HepG2 (cell line): Measurements from ENCODE around the gene VWA1. TPM values are rescaled to one million over a fixed set of nuclear protein-coding genes. Genes with fewer than 3 reads are reported as not detected.
A peak's percentile ranks its signal among the peaks of the same experiment; 100 is the strongest.

ENCODE experiments used
- MTERF4 ChIP-seq: sonication (generic); formaldehyde crosslinking; IDR thresholded peaks from 2 replicates; pipeline ENCODE4 v1.8.0; 2023; ENCODE audit warnings: mild to moderate bottlenecking, missing genetic modification reagents
- NFE2L2 ChIP-seq: fragments of 150-350 bp; IDR thresholded peaks from 2 replicates; pipeline ENCODE4 v1.6.1; 2014; ENCODE audit warnings: low read length
- NFKB2 ChIP-seq: sonication (generic); formaldehyde crosslinking; IDR thresholded peaks from 2 replicates; pipeline ENCODE4 v1.4.0; 2020; ENCODE audit warnings: missing genetic modification reagents, borderline replicate concordance
- RBM39 ChIP-seq: fragments of 200-400 bp; formaldehyde crosslinking; IDR thresholded peaks from one replicate; pipeline ENCODE4 v1.6.1; 2018; ENCODE audit warnings: antibody characterized with exemption, mild to moderate bottlenecking, low read depth, low read length; ENCODE audit not compliant: poor library complexity, severe bottlenecking
- RFX5 ChIP-seq: IDR thresholded peaks from 2 replicates; pipeline ENCODE4 v1.6.1; 2011; ENCODE audit warnings: low read depth, low read length, improper control_type of control experiment
- SIN3A ChIP-seq: IDR thresholded peaks from 2 replicates; pipeline ENCODE4 v1.6.1; 2011; ENCODE audit warnings: low read depth, mild to moderate bottlenecking, control low read depth, low read length, borderline replicate concordance
- TMF1 ChIP-seq: sonication (generic); formaldehyde crosslinking; IDR thresholded peaks from 2 replicates; pipeline ENCODE4 v1.8.1; 2022; ENCODE audit warnings: low read depth, missing genetic modification reagents
- ZBTB3 ChIP-seq: sonication (generic); formaldehyde crosslinking; IDR thresholded peaks from 2 replicates; pipeline ENCODE4 v1.4.0; 2020; ENCODE audit warnings: low read depth, mild to moderate bottlenecking, moderate library complexity, missing genetic modification reagents, borderline replicate concordance
- ZKSCAN5 ChIP-seq: sonication (generic); formaldehyde crosslinking; IDR thresholded peaks from 2 replicates; pipeline ENCODE4 v1.5.1; 2020; ENCODE audit warnings: mild to moderate bottlenecking, missing genetic modification reagents
- ZKSCAN8 ChIP-seq: IDR thresholded peaks from 2 replicates; pipeline ENCODE4 v1.6.1; 2016; ENCODE audit warnings: borderline replicate concordance, missing genetic modification reagents, missing compliant biosample characterization
- ZNF207 ChIP-seq: fragments of 450-650 bp; IDR thresholded peaks from 2 replicates; pipeline ENCODE4 v1.6.1; 2016; ENCODE audit warnings: antibody characterized with exemption, borderline replicate concordance
- ZNF280B ChIP-seq: sonication (generic); formaldehyde crosslinking; IDR thresholded peaks from 2 replicates; pipeline ENCODE4 v1.5.0; 2020; ENCODE audit warnings: missing genetic modification reagents, mild to moderate bottlenecking, borderline replicate concordance
- ZNF33B ChIP-seq: sonication (generic); formaldehyde crosslinking; IDR thresholded peaks from 2 replicates; pipeline ENCODE4 v1.5.1; 2020; ENCODE audit warnings: mild to moderate bottlenecking, missing genetic modification reagents
- ZNF816 ChIP-seq: sonication (generic); formaldehyde crosslinking; IDR thresholded peaks from 2 replicates; pipeline ENCODE4 v1.8.0; 2022; ENCODE audit warnings: missing genetic modification reagents, mild to moderate bottlenecking, borderline replicate concordance
- polyA plus RNA-seq, 8 experiments: library from polyadenylated mRNA; depleted of rRNA in 3 of 8; stranded (reverse) in 7 of 8; unstranded in 1 of 8; fragments of >200 nt; fragmentation: Illumina TruSeq in 4 of 8; extraction: Trizol in 4 of 8; gene quantifications; 2 replicates each; pipeline versions ENCODE4 v1.2.1 to v1.2.3, GENCODE V29; 2011 to 2016; ENCODE audit warnings: low read depth in 4 of 8, missing spikeins in 1 of 8, mixed read lengths in 1 of 8; ENCODE audit not compliant: insufficient read depth in 1 of 8
- total RNA-seq, 5 experiments: library from RNA; depleted of rRNA; stranded (reverse); fragments of >200 nt; fragmentation: Illumina TruSeq; extraction: Trizol; gene quantifications; 2 replicates each; pipeline ENCODE4 v1.2.3, GENCODE V29; 2016; ENCODE audit warnings: low read depth in 1 of 5
- TF ChIP-seq, protein P1 (sequence below): sonication (generic); formaldehyde crosslinking; IDR thresholded peaks from 2 replicates; pipeline ENCODE4 v1.4.0; 2020; ENCODE audit warnings: mild to moderate bottlenecking, missing genetic modification reagents
- TF ChIP-seq, protein P2 (sequence below): sonication (generic); formaldehyde crosslinking; IDR thresholded peaks from 2 replicates; pipeline ENCODE4 v1.5.0; 2020; ENCODE audit warnings: missing genetic modification reagents

VWA1 gene
- total and polyA plus RNA-seq, 2 of the 13 experiments (the other 11 are each of a cell fraction or from before 2014, with no cell fraction given) = 40.9 to 57.5 TPM

DNA sequence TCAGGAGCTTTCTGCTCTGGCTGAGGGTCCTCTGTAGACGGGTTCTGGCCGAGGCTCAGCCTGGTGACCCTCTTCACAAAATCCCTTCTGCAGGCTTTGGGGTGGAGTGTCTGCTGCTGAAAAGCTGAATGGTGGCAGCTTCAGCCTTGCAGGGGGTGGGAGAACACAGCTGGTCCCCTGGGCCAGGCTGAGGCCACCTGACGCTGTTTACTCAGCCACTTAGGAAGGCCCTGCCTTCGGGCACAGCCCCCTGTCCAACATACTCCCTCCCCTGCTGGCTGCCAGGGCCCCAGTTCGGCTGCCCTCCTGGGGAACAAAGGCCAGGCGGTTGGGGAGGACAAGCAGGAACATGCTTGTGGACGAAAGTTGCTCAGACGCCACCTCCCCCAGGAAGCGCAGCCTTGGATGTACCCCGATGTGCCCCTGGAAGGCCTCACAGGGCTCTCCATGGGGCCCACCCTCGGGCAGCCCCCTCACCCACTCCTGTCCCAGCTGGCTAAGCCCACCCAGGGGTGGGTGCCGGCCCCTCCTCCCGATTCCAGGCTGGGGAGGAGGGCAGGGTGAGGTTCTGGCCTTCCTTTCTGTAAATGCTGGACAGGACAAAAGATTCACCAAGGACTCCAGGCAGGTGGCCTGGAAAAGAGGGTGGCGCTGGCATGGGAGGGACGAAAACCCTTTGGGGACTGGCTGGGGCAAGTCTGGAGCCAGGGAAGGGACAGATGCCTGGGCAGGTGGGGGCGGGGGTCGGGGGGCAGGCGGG, 14.2 kb upstream of the VWA1 start, which contains the start of gene ANKRD65 (continued):
- TF ChIP-seq SIN3A (peak; percentile 82; the same call in 1 of the 2 replicates), RBM39 (no peak), ZKSCAN5 (no peak), ZNF207 (no peak), NFKB2 (CRISPR knock-in tag) (0 out of 2 replicates have a peak, but pooled peaks have one; percentile 23), ZNF816 (CRISPR knock-in tag) (no peak), RFX5 (no peak), ZNF33B (CRISPR knock-in tag) (no peak), ZBTB3 (no peak), TMF1 (CRISPR knock-in tag) (no peak), MTERF4 (CRISPR knock-in tag) (0 out of 2 replicates have a peak, but pooled peaks have one; percentile 60), NFE2L2 (no peak), ZKSCAN8 (no peak), ZNF280B (CRISPR knock-in tag) (no peak)
- TF ChIP-seq, protein P1, sequence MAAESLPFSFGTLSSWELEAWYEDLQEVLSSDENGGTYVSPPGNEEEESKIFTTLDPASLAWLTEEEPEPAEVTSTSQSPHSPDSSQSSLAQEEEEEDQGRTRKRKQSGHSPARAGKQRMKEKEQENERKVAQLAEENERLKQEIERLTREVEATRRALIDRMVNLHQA = no peak
- TF ChIP-seq, protein P2, sequence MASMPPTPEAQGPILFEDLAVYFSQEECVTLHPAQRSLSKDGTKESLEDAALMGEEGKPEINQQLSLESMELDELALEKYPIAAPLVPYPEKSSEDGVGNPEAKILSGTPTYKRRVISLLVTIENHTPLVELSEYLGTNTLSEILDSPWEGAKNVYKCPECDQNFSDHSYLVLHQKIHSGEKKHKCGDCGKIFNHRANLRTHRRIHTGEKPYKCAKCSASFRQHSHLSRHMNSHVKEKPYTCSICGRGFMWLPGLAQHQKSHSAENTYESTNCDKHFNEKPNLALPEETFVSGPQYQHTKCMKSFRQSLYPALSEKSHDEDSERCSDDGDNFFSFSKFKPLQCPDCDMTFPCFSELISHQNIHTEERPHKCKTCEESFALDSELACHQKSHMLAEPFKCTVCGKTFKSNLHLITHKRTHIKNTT (CRISPR knock-in tag) = no peak
